Ishikawa (cell line): ENCODE results near the gene CLCA2.

Experiments used
- CEBPB ChIP-seq: IDR thresholded peaks from 2 replicates; pipeline ENCODE4 v1.6.1; 2012
- CREB1 ChIP-seq: IDR thresholded peaks from 2 replicates; pipeline ENCODE4 v1.6.1; 2012; ENCODE audit warnings: low read depth
- EP300 ChIP-seq: IDR thresholded peaks from 2 replicates; pipeline ENCODE4 v1.6.1; 2012; ENCODE audit warnings: borderline replicate concordance
- RAD21 ChIP-seq: IDR thresholded peaks from 2 replicates; pipeline ENCODE4 v1.6.1; 2012; ENCODE audit warnings: low read depth
- TAF1 ChIP-seq: IDR thresholded peaks from 2 replicates; pipeline ENCODE4 v1.6.1; 2012; ENCODE audit warnings: low read depth, mild to moderate bottlenecking
- TCF12 ChIP-seq: IDR thresholded peaks from 2 replicates; pipeline ENCODE4 v1.6.1; 2012; ENCODE audit warnings: low read depth
- TF ChIP-seq, protein P1 (sequence below): IDR thresholded peaks from 2 replicates; pipeline ENCODE4 v1.6.1; 2012
- TF ChIP-seq, protein P2 (sequence below): IDR thresholded peaks from 2 replicates; pipeline ENCODE4 v1.6.1; 2012; ENCODE audit warnings: low read depth, mild to moderate bottlenecking

DNA sequence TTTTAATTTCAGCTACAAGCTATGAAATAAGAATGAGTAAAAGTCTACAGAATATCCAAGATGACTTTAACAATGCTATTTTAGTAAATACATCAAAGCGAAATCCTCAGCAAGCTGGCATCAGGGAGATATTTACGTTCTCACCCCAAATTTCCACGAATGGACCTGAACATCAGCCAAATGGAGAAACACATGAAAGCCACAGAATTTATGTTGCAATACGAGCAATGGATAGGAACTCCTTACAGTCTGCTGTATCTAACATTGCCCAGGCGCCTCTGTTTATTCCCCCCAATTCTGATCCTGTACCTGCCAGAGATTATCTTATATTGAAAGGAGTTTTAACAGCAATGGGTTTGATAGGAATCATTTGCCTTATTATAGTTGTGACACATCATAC, 31.1 kb downstream of the CLCA2 start:
- TF ChIP-seq CEBPB (no peak), CREB1 (no peak), TAF1 (no peak), RAD21 (no peak), EP300 (no peak), TCF12 (no peak)
- TF ChIP-seq, protein P1, sequence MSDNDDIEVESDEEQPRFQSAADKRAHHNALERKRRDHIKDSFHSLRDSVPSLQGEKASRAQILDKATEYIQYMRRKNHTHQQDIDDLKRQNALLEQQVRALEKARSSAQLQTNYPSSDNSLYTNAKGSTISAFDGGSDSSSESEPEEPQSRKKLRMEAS: no peak
- TF ChIP-seq, protein P2, sequence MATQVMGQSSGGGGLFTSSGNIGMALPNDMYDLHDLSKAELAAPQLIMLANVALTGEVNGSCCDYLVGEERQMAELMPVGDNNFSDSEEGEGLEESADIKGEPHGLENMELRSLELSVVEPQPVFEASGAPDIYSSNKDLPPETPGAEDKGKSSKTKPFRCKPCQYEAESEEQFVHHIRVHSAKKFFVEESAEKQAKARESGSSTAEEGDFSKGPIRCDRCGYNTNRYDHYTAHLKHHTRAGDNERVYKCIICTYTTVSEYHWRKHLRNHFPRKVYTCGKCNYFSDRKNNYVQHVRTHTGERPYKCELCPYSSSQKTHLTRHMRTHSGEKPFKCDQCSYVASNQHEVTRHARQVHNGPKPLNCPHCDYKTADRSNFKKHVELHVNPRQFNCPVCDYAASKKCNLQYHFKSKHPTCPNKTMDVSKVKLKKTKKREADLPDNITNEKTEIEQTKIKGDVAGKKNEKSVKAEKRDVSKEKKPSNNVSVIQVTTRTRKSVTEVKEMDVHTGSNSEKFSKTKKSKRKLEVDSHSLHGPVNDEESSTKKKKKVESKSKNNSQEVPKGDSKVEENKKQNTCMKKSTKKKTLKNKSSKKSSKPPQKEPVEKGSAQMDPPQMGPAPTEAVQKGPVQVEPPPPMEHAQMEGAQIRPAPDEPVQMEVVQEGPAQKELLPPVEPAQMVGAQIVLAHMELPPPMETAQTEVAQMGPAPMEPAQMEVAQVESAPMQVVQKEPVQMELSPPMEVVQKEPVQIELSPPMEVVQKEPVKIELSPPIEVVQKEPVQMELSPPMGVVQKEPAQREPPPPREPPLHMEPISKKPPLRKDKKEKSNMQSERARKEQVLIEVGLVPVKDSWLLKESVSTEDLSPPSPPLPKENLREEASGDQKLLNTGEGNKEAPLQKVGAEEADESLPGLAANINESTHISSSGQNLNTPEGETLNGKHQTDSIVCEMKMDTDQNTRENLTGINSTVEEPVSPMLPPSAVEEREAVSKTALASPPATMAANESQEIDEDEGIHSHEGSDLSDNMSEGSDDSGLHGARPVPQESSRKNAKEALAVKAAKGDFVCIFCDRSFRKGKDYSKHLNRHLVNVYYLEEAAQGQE: no peak
